ENCODE data around the gene LARP6. TPM values are rescaled to one million over a fixed set of nuclear protein-coding genes. Genes with fewer than 3 reads are reported as not detected.

Gene LARP6
- total and polyA plus RNA-seq, 2 of the 4 experiments (the other 2 are of a cell fraction) = 36.4 to 135 TPM

DNA sequence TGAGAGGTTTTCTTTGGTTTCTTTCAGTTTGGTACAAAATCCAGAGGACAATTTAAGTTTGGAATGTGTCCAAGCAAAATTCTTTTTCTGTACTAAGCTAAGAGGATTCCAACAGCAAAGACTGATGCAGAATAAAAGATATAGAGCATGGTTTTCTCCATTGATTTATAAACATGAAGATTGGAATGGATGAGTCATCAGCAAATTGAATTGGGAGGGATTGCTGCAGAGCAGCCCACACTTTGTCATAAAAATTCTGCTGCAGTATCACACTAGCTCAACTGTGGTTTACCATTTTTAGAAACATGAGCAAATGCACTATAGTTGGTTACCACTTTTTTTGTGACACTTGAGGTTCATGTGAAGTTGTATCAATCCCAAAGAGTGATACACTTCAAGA, 16.1 kb upstream of the LARP6 start:
- Histone ChIP-seq H3K27ac (ENCODE audit: insufficient read depth, low read length) (peak overlapping the region; percentile 58; the same call in 1 of the 2 replicates), H3K56ac (ENCODE audit: extremely low read depth, insufficient read depth, low read length) (no peak overlapping the region), H3K9me3 (ENCODE audit: control insufficient read depth, insufficient read depth, low read length) (peaks cover 2% of the 10 kb centered on the region; the same call in 1 of the 2 replicates), H3K4ac (ENCODE audit: low read depth, low read length) (peak overlapping the region; percentile 64; the same call in 1 of the 2 replicates), H2BK20ac (ENCODE audit: low read depth, low read length) (peak overlapping the region; percentile 56; the same call in 1 of the 2 replicates), H3K36me3 (ENCODE audit: control insufficient read depth, insufficient read depth, low read length) (no peaks in the 10 kb centered on the region), H4K8ac (ENCODE audit: low read depth in 2 of 2, low read length in 2 of 2) (peak overlapping the region in 1 of 2 experiments; percentile 43; a peak in 2 of 4 replicates), H3K27me3 (ENCODE audit: control insufficient read depth, insufficient read depth, low read length) (no peaks in the 10 kb centered on the region), H3K79me1 (ENCODE audit: low read depth in 1 of 2, low read length in 2 of 2) (peaks cover 0 to 14% of the 10 kb centered on the region in 2 experiments; a peak in 1 of 4 replicates), H2BK120ac (ENCODE audit: low read depth, low read length) (peak overlapping the region; percentile 71), H4K20me1 (ENCODE audit: insufficient read depth, low read length) (no peaks in the 10 kb centered on the region), H3K4me2 (ENCODE audit: low read depth, low read length) (peak overlapping the region; percentile 45; the same call in 1 of the 2 replicates), H2AK9ac (replicated peaks; ENCODE audit: low read depth, low read length, poor library complexity) (no peak overlapping the region), H4K91ac (ENCODE audit: insufficient read depth, low read depth, low read length) (no peak overlapping the region), H3K9ac (ENCODE audit: low read depth, low read length) (no peak overlapping the region), H3K9me1 (ENCODE audit: insufficient read depth, low read length) (0 out of 2 replicates have a peak, but pooled peaks cover 7% of the 10 kb centered on the region), H2AFZ (replicated peaks; ENCODE audit: low read length, poor library complexity) (no peak overlapping the region), H2AK5ac (ENCODE audit: low read depth, low read length) (peak overlapping the region; percentile 24; the same call in 1 of the 2 replicates), H3K14ac (replicated peaks; ENCODE audit: low read depth, low read length) (no peak overlapping the region; the same call in 1 of the 2 replicates), H2BK5ac (ENCODE audit: low read depth, low read length, poor library complexity, severe bottlenecking) (peak overlapping the region; percentile 44), H3K23ac (ENCODE audit: low read depth, low read length) (no peak overlapping the region), H4K5ac (ENCODE audit: low read depth, low read length) (no peak overlapping the region), H3K4me3 (ENCODE audit: insufficient read depth, low read depth, low read length) (no peak overlapping the region), H2BK15ac (ENCODE audit: low read depth, low read length) (peak overlapping the region; percentile 18; the same call in 2 of the 3 replicates), H3K4me1 (ENCODE audit: control insufficient read depth, insufficient read depth, low read length) (peaks cover 16% of the 10 kb centered on the region), H3K18ac (ENCODE audit: low read depth, low read length) (no peak overlapping the region; the same call in 1 of the 2 replicates)
- dilution Hi-C loops (cut with HindIII; ENCODE audit: low sequenced_read_pairs, unreplicated experiment) (no loop called here), in situ Hi-C loops (cut with MboI; ENCODE audit: low sequenced_read_pairs) (loop anchor here (10.0 kb wide), 2 partner anchors 45 to 185 kb away; no protein-coding TSS in a partner anchor), intact Hi-C loops (cut with micrococcal nuclease) (loop anchor here (10.0 kb wide), 1 partner anchor 1395 kb away; no protein-coding TSS in a partner anchor)
- DNase-seq (peak; percentile 91), ATAC-seq (ENCODE audit: low read depth) (peak; percentile 78)
- CTCF ChIA-PET = interaction anchor here (0.9 to 1.2 kb wide), 2 partner anchors 59 to 188 kb away, joined by 3 read pairs; no protein-coding TSS in a partner anchor
- no TSS peak for BruUV-seq (replicated peaks)
- TF ChIP-seq POLR2A (IDR thresholded peaks at IDR 0.05; ENCODE audit: low read depth, low read length) (no peak), NFE2L2 (IDR thresholded peaks at IDR 0.05; ENCODE audit: low read depth, low read length) (no peak), MAZ (IDR thresholded peaks at IDR 0.05; ENCODE audit: borderline replicate concordance, low read depth, low read length) (0 out of 2 replicates have a peak, but pooled peaks have one; percentile 17), CEBPB (IDR thresholded peaks at IDR 0.05; ENCODE audit: low read depth, low read length) (peak; percentile 71), CHD1 (IDR thresholded peaks at IDR 0.05; ENCODE audit: low read depth, low read length) (no peak), BHLHE40 (IDR thresholded peaks at IDR 0.05; ENCODE audit: low read depth, low read length) (peak; percentile 64; the same call in 1 of the 2 replicates), MAFK (IDR thresholded peaks at IDR 0.05; ENCODE audit: low read depth, low read length) (no peak; the same call in 1 of the 2 replicates), FOS (IDR thresholded peaks at IDR 0.05; ENCODE audit: low read depth, low read length) (peak; percentile 98), SMC3 (IDR thresholded peaks at IDR 0.05; ENCODE audit: low read depth, low read length) (no peak), MXI1 (IDR thresholded peaks at IDR 0.05; ENCODE audit: borderline replicate concordance, low read depth, low read length) (no peak), RCOR1 (IDR thresholded peaks at IDR 0.05; ENCODE audit: insufficient replicate concordance, low read length) (no peak), RFX5 (IDR thresholded peaks at IDR 0.05; ENCODE audit: low read depth, low read length) (no peak)
- TF ChIP-seq, protein P1, sequence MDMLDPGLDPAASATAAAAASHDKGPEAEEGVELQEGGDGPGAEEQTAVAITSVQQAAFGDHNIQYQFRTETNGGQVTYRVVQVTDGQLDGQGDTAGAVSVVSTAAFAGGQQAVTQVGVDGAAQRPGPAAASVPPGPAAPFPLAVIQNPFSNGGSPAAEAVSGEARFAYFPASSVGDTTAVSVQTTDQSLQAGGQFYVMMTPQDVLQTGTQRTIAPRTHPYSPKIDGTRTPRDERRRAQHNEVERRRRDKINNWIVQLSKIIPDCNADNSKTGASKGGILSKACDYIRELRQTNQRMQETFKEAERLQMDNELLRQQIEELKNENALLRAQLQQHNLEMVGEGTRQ (IDR thresholded peaks at IDR 0.05; ENCODE audit: low read depth, low read length) = no peak
- POLR2A ChIA-PET (ENCODE audit: unreplicated experiment) = no interaction called here

Measured in IMR-90 (cell line).